Prostate gland (tissue), 2 donors: ENCODE data around the gene NECTIN1.

Source experiments
- POLR2A ChIP-seq: fragments of 450-650 bp; IDR thresholded peaks from one replicate; pipeline ENCODE4 v1.6.1; 2016; ENCODE audit warnings: antibody characterized with exemption, mild to moderate bottlenecking
- POLR2AphosphoS5 ChIP-seq: sonication (generic); formaldehyde crosslinking; IDR thresholded peaks from one replicate; pipeline ENCODE4 v1.6.1; 2017; ENCODE audit warnings: antibody characterized with exemption
- TF ChIP-seq, protein P1 (sequence below), 4 experiments: fragments of 200-600 bp in 2 of 4; fragments of 450-650 bp in 2 of 4; sonication (generic) in 2 of 4; IDR thresholded peaks; 1 replicate in 3 of 4; 2 replicates in 1 of 4; pipeline ENCODE4 v1.5.1; 2016 to 2019; ENCODE audit warnings: antibody characterized with exemption in 4 of 4, mild to moderate bottlenecking in 2 of 4, moderate library complexity in 2 of 4

DNA sequence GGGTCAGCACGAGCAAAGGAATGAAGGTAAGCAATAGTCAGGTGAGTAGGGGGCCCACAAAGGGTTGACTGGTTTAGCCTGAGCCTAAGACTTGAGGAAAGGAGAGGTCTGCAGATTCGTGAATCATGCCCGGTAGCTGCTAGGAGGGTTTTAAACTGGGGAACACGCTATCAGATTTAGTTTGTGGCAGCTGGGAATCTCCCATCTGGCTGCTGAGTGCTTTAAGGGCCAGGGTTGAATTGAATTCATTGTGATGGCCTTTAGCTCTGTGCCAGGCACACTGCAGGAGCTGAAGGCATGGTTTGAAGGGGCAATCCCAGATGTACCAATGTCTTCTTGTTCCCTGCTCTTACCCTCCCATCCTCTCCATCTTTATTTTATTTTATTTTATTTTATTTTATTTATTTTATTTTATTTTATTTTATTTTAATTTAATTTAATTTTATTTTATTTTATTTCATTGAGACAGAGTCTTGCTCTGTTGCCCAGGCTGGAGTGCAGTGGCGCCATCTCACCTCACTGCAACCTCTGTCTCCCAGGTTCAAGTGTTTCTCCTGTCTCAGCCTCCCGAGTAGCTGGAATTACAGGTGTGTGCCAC is 1.9 kb upstream of the NECTIN1 start:
- no peak for TF ChIP-seq POLR2AphosphoS5
- TF ChIP-seq, protein P1, sequence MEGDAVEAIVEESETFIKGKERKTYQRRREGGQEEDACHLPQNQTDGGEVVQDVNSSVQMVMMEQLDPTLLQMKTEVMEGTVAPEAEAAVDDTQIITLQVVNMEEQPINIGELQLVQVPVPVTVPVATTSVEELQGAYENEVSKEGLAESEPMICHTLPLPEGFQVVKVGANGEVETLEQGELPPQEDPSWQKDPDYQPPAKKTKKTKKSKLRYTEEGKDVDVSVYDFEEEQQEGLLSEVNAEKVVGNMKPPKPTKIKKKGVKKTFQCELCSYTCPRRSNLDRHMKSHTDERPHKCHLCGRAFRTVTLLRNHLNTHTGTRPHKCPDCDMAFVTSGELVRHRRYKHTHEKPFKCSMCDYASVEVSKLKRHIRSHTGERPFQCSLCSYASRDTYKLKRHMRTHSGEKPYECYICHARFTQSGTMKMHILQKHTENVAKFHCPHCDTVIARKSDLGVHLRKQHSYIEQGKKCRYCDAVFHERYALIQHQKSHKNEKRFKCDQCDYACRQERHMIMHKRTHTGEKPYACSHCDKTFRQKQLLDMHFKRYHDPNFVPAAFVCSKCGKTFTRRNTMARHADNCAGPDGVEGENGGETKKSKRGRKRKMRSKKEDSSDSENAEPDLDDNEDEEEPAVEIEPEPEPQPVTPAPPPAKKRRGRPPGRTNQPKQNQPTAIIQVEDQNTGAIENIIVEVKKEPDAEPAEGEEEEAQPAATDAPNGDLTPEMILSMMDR (IDR thresholded peaks at IDR 0.05), result no peak
- TF ChIP-seq POLR2A, result no peak
